HG03439 (cell line): ENCODE results near the gene PRPSAP2.

Source experiments
- ATAC-seq: cut with Tn5 transposase; IDR thresholded peaks from one replicate; pipeline ENCODE4 v1.9.1; 2021; ENCODE audit warnings: mild to moderate bottlenecking, moderate library complexity; ENCODE audit not compliant: unreplicated experiment

PRPSAP2 gene

DNA sequence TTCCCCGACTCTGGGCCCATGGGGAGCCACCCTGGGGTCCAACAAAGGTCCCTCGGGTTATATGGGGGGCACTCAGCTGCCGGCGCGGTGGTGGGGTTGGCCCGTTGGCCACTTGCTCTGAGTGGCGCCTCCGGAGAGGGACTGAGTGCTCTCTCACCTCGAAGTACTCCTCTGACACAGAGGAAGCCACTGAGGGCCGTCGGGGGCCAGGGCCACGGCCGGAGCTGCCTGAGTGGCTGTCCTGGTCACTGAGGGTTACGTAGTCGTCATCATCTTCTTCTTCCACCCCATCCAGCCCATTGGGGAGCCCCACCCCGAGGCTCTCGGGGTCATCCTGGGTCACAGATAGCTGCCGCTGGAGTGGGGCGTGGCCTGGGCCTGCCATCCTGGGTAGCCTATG lies 119.7 kb downstream of the PRPSAP2 start:
- ATAC-seq: no peak

DNA sequence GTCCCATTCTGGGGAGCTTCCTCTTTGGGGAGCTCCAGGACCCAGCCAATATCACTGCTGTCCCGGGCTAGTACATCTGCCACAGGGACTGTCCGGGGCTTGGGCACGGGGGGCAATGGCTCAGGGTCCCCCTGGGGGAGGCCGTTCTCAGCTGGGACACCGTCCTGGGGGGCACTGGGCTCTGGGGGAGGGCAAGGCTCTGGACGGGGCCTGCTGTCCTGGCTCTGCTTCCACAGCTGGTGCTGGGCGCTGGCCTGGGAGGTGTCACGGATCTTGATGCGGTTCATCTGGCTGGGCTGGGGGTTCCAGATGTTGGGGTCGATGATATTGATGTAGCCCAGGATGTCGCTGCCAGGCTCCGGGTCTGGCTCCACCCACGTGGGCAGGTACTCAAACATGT lies 120.1 kb downstream of the PRPSAP2 start:
- no peak for ATAC-seq

DNA sequence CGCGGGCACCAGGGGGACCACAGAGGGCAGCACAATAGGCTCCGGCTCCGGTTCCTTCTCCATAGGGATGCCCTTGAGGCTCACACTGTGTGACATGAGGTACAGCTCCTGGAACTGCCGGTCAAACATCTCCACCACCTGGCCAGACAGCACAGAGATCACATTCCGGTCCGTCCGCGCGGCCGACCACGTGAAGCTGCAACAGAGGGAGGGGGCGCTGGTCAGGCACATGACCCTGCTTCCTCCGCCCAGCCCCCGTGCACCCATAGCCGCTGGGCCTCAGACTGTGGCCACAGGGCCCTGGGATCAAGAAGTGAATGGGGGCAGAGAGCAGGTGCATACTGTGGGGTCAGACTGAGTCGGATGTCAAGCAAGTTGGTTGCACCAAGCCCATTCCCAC lies 120.7 kb downstream of the PRPSAP2 start:
- no peak for ATAC-seq
